Heart right ventricle (tissue), 16 donors: ENCODE data around the gene CUEDC1. TPM values are rescaled to one million over a fixed set of nuclear protein-coding genes. Genes with fewer than 3 reads are reported as not detected.

ENCODE experiments used
- ATAC-seq, 8 donors: fragments of 200-7000 bp; cut with Tn5 transposase; one replicate each; pipeline ENCODE4 v1.9.1; 2020; ENCODE audit warnings: mild to moderate bottlenecking in 8 of 8, moderate library complexity in 8 of 8, moderate number of reproducible peaks in 1 of 8
- DNase-seq, 2 donors: peaks; one replicate each; pipeline ENCODE4 v3.0.0-alpha.2; 2020
- H3K27ac ChIP-seq, 10 donors: fragments of 200-600 bp; sonication (generic) in 2 of 10; one replicate each; pipeline versions ENCODE4 v1.5.0 to v1.8.0; 2020 to 2022; ENCODE audit warnings: mild to moderate bottlenecking in 3 of 10
- H3K27me3 ChIP-seq, 7 donors: fragments of 200-600 bp; one replicate each; pipeline ENCODE4 v1.8.0; 2021 to 2022; ENCODE audit warnings: mild to moderate bottlenecking in 2 of 7
- H3K36me3 ChIP-seq, 9 donors: fragments of 200-600 bp; sonication (generic) in 1 of 9; one replicate each; pipeline versions ENCODE4 v1.5.0 to v1.8.0; 2020 to 2022; ENCODE audit warnings: mild to moderate bottlenecking in 2 of 9
- H3K4me1 ChIP-seq, 9 donors: fragments of 200-600 bp; sonication (generic) in 1 of 9; one replicate each; pipeline versions ENCODE4 v1.5.0 to v1.8.0; 2020 to 2022; ENCODE audit warnings: mild to moderate bottlenecking in 4 of 9
- H3K4me3 ChIP-seq, 10 donors: fragments of 200-600 bp; sonication (generic) in 2 of 10; one replicate each; pipeline versions ENCODE4 v1.5.0 to v1.8.0; 2020 to 2022; ENCODE audit warnings: mild to moderate bottlenecking in 7 of 10, moderate library complexity in 2 of 10
- H3K9me3 ChIP-seq, 11 donors: fragments of 200-600 bp in 10 of 11; sonication (generic) in 2 of 11; one replicate each; pipeline versions ENCODE4 v1.5.0 to v1.8.0; 2013 to 2022; ENCODE audit warnings: mild to moderate bottlenecking in 2 of 11, control low read depth in 1 of 11, moderate library complexity in 1 of 11
- WGBS, 2 donors: extraction: QIAGEN DNeasy Blood & Tissue Kit; methylation state at CpG; one replicate each; pipeline ENCODE4 v1.1.7; 2013; ENCODE audit warnings: inconsistent platforms in 1 of 2; 5-methylcytosine and 5-hydroxymethylcytosine counted together
- intact Hi-C, 10 donors: fragments of 100-400 bp; cut with DNase I; formaldehyde crosslinking; loops; one replicate each; pipeline versions ENCODE4 v1.11.1 to v1.14.2; 2022
- polyA plus RNA-seq, 2 donors: library from polyadenylated mRNA; stranded (reverse); fragments of 200-250 nt; gene quantifications; one replicate each; pipeline ENCODE4 v1.2.3, GENCODE V29; 2013
- total RNA-seq, 10 donors: library from RNA; stranded (reverse); fragmentation: NEBNext Ultra II Directional in 3 of 10; extraction: Animal tissue kit (Norgen Biotek cat#: 25700) in 3 of 10; gene quantifications; one replicate each; pipeline versions ENCODE4 v1.2.1 to v1.2.4, GENCODE V29; 2021 to 2023
- TF ChIP-seq, protein P1 (sequence below), 9 donors: fragments of 200-600 bp; sonication (generic) in 2 of 9; IDR thresholded peaks; one replicate each; pipeline versions ENCODE4 v1.5.0 to v1.8.0; 2021 to 2022; ENCODE audit warnings: antibody characterized with exemption in 9 of 9, mild to moderate bottlenecking in 5 of 9, moderate library complexity in 1 of 9
- donor health status: Arrhythmogenic right ventricular cardiomyopathy.
- donor health status: ischemic (EF 13 %, LVEDD 7.1; RV severe dilation, severe dysfunction).
- donor health status: healthy with polysubstance abuse.
- donor health status: DM: no; HTN: yes; CAD: no.
- donor health status: DM: no; HTN: no; CAD: no.
- donor health status: ischemic (EF 25% LVEDD 6.9; RV normal size, moderate dysfunction).
- donor health status: ischemic (EF 25% LVEDD 5.7; RV mildly dilated, moderate dysfunction).
- donor health status: healthy.
- donor health status: DM: yes; HTN: yes; CAD: no.
- donor health status: Ischemic cardiomyopathy.
- donor health status: ischemic (EF 35%, LVEDD 5.7; RV mildly dilated, moderate dysfunction).
- donor health status: nonischemic (EF 11% LVEDD 7.7; RV severe dilation, severe dysfunction).
- donor health status: DM: yes; HTN: yes; CAD: no.
- donor health status: PGD.
- donor health status: ischemic (EF 29% LVEDD 5.4; RV normal size, mild dysfunction).
- donor health status: nonischemic (EF 23%, LVEDD 6.1; RV moderate dilation, normal function).

Gene CUEDC1
- total and polyA plus RNA-seq, 12 donors = 26.9 to 65.0 (median 45.4) TPM

DNA sequence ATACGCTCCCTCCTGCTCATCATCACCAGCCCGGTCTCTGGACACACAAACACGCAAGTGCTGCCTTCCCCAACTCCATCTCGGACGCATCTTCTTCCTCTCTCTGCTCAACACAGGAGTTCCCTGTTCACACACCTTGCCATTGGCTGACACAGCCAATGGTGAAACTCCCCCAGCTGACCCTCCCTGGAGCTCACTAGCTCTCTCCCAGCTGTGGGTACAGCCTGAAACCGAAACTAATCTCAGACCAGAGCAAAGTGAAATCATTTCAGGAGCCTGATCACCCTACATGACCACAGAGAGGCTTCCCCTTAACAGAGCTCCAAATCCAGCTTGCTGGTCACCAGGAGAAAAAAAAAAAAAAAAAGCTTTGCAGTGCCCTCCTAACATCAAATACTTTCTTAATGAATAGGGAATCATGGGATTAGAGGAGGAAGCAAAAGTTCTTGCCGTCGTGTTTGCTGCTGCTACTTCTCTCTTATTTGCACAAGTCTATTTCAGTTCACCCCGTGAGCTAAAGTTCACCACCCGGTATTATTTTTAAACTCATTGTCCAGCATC lies 8.3 kb downstream of the CUEDC1 start:
- H3K9me3 ChIP-seq = no peaks in the 10 kb centered on the region
- H3K27ac ChIP-seq = peak overlapping the region; percentile 57 to 100 (median 83)
- DNase-seq (peak; percentile 32 to 57), ATAC-seq (peak; percentile 46 to 82 (median 70))
- 7 to 8% methylated on average over 10 of the region's 10 CpGs for WGBS, 2 donors
- intact Hi-C loops = loop anchor here in 1 of 10 donors (5.0 kb wide), 1 partner anchor 35 kb away; no protein-coding TSS in a partner anchor
- H3K4me1 ChIP-seq = peaks cover 40 to 98% (median 88%) of the 10 kb centered on the region in 9 donors
- TF ChIP-seq, protein P1, sequence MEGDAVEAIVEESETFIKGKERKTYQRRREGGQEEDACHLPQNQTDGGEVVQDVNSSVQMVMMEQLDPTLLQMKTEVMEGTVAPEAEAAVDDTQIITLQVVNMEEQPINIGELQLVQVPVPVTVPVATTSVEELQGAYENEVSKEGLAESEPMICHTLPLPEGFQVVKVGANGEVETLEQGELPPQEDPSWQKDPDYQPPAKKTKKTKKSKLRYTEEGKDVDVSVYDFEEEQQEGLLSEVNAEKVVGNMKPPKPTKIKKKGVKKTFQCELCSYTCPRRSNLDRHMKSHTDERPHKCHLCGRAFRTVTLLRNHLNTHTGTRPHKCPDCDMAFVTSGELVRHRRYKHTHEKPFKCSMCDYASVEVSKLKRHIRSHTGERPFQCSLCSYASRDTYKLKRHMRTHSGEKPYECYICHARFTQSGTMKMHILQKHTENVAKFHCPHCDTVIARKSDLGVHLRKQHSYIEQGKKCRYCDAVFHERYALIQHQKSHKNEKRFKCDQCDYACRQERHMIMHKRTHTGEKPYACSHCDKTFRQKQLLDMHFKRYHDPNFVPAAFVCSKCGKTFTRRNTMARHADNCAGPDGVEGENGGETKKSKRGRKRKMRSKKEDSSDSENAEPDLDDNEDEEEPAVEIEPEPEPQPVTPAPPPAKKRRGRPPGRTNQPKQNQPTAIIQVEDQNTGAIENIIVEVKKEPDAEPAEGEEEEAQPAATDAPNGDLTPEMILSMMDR (IDR thresholded peaks at IDR 0.05) = no peak
- H3K27me3 ChIP-seq = no peaks in the 10 kb centered on the region
- peak overlapping the region in 9 of 10 donors; percentile 26 to 54 (median 50) for H3K4me3 ChIP-seq
- no peaks in the 10 kb centered on the region for H3K36me3 ChIP-seq

DNA sequence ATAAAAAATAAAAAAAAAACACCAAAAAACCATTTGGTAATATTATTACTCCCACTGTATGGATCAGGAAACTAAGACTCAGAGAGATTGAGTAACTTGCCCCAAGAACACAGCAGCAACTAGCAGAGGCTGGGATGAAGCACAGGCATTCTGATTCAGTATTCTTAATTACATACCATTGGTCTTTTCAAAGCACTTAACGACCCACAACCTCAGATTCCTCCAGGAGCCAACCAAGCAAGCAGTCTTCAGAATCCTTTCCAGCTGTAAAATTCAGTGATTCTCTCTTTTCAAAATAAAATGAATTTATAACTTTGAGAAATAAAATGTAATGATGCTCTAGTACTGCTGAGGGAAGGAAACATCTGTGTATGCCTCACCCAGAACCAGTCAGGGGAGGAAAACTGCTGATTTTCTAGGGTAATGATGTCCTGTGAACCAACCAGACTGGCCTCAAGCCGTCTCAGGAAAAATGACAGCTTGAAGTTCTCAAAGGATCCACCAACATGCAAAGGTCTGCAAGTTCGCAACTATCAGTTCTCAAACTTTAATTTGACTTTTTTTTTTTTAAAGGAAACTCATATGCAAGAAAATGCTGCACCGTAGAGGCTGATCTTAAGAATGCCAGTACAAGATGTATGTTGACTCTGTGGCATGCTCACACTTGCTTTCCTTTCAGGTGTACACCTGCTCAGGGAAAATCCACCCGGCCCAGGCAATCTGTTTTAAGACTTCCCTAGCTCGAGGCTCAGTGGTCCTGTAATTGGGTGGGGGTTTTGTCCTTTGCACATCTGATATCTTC lies 9.0 kb downstream of the CUEDC1 start:
- DNase-seq (no peak), ATAC-seq (peak in 1 of 8 donors; percentile 2)
- WGBS, 2 donors = 18 to 20% methylated on average over 6 of the region's 6 CpGs
- Histone ChIP-seq H3K27ac (peak overlapping the region; percentile 57 to 100 (median 83)), H3K4me3 (peak overlapping the region in 9 of 10 donors; percentile 26 to 54 (median 50)), H3K27me3 (no peaks in the 10 kb centered on the region), H3K36me3 (no peaks in the 10 kb centered on the region), H3K4me1 (peaks cover 45 to 98% (median 88%) of the 10 kb centered on the region in 9 donors), H3K9me3 (no peaks in the 10 kb centered on the region)
- TF ChIP-seq, protein P1 (IDR thresholded peaks at IDR 0.05) = no peak
- intact Hi-C loops = loop anchor here in 1 of 10 donors (5.0 kb wide), 1 partner anchor 34 kb away; no protein-coding TSS in a partner anchor

DNA sequence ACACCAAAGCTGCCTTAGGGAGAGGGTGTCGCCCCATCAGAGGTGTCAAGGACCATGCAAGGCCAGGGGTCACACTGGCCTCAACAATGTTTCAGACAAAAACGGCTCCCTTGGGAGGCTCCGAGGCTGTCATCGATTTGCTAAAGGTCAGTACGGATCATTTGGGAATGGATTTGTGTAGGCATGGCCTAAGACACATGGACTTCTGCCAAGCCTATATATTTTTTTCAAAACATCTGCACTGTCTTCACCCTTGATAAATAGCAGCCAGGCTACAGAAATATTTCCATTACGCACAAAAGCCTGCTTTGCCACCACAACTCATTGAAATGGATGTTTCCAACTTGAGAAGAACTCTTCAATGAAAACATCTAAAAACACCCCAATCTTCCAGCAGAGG lies 10.3 kb downstream of the CUEDC1 start:
- H3K27ac ChIP-seq = peak overlapping the region in 7 of 10 donors; percentile 7 to 100 (median 34)
- ATAC-seq = no peak

DNA sequence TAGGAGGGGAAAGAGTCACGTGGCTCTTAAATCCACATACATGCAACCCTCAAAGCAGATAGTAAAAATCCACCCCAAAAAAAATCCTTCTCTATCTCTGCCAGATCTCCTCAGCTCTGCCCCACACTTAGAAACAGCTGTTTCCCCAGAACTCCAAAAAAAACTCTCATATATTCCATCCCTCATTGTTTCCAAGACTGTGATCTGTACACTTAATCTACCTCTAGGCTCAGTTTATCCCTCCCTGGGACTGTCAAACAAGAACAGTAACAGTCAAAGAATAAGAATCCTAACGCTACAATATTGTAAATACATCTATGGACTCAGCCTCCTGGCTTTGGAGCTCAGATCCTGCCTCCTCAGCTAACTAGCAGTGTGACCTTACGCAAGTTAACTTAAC lies 11.6 kb downstream of the CUEDC1 start:
- intact Hi-C loops = no loop called here
- DNase-seq = no peak
- ATAC-seq = no peak
- Histone ChIP-seq H3K9me3 (no peaks in the 10 kb centered on the region), H3K4me3 (no peak overlapping the region), H3K27me3 (no peaks in the 10 kb centered on the region), H3K4me1 (peaks cover 44 to 98% (median 88%) of the 10 kb centered on the region in 9 donors), H3K27ac (peak overlapping the region; percentile 9 to 95 (median 69)), H3K36me3 (no peaks in the 10 kb centered on the region)
- WGBS, 2 donors = 88 to 92% methylated on average over 3 of the region's 3 CpGs
- TF ChIP-seq, protein P1 (IDR thresholded peaks at IDR 0.05) = no peak

More for the DNA sequence above, 10.3 kb downstream of the CUEDC1 start:
- no peaks in the 10 kb centered on the region for H3K27me3 ChIP-seq
- no peaks in the 10 kb centered on the region for H3K9me3 ChIP-seq
- intact Hi-C loops = loop anchor here in 1 of 10 donors (5.0 kb wide), 1 partner anchor 33 kb away; no protein-coding TSS in a partner anchor
- 50 to 54% methylated on average over 6 of the region's 6 CpGs for WGBS, 2 donors
- H3K4me3 ChIP-seq = no peak overlapping the region
- peaks cover 51 to 98% (median 88%) of the 10 kb centered on the region in 9 donors for H3K4me1 ChIP-seq
- H3K36me3 ChIP-seq = no peaks in the 10 kb centered on the region
- TF ChIP-seq, protein P1 (IDR thresholded peaks at IDR 0.05) = no peak
- no peak for DNase-seq
